ENCODE measurements around the gene THPO. TPM values are rescaled to one million over a fixed set of nuclear protein-coding genes. Genes with fewer than 3 reads are reported as not detected.

The THPO gene
- total and polyA plus RNA-seq, 8 donors = 0.38 to 1.8 (median 0.93) TPM; not detected in 5

DNA sequence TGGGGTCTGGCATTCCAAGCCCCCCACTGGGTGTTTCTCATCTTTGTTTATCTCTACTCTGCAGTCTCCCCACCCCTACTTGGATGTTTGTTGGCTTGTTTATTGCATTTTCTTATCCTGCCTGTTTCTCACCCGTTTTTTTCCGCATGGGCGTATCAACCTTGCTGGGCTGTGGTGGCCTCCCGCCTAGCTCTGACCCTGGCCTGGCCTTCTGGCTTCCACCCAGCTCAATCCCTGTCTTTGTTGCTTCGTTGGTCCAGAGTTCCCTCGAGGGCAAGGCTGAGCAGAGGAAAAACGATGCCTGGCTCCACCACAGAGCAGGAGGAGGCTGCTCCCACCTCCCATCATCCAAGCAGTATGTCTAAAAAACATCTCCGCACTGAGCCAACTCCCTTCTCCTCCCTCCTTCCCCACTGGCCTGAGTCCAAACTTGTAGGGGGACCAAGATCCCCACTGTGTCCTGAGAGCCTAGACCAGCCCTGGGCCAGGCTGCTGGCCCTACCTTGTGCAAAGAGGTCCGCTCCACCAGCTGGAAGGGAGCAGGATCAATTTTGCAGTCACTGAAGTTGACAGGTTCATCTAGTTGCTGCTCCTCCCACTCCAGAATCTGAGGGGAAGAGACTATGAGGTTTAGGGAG lies 26.4 kb downstream of the THPO start:
- H3K36me3 ChIP-seq = peaks cover 0 to 27% (median 11%) of the 10 kb centered on the region in 4 donors
- intact Hi-C loops (cut with DNase I; ENCODE audit: low total_unique reads) = loop anchor here (10.0 kb wide), 1 partner anchor 47 kb away; no protein-coding TSS in a partner anchor
- no peaks in the 10 kb centered on the region for H3K27me3 ChIP-seq
- no peak for DNase-seq
- peaks cover 5 to 33% (median 20%) of the 10 kb centered on the region in 4 donors for H3K4me1 ChIP-seq
- TF ChIP-seq POLR2AphosphoS5 (IDR thresholded peaks at IDR 0.05) (no peak), POLR2A (IDR thresholded peaks at IDR 0.05) (no peak), EP300 (IDR thresholded peaks at IDR 0.05) (no peak)
- WGBS, 5 donors = 38 to 52% (median 42%) methylated on average over 8 to 9 of the region's 9 CpGs
- H3K27ac ChIP-seq = peak overlapping the region in 1 of 5 donors; percentile 7
- no peak overlapping the region for H3K4me3 ChIP-seq
- no peaks in the 10 kb centered on the region for H3K9me3 ChIP-seq

DNA sequence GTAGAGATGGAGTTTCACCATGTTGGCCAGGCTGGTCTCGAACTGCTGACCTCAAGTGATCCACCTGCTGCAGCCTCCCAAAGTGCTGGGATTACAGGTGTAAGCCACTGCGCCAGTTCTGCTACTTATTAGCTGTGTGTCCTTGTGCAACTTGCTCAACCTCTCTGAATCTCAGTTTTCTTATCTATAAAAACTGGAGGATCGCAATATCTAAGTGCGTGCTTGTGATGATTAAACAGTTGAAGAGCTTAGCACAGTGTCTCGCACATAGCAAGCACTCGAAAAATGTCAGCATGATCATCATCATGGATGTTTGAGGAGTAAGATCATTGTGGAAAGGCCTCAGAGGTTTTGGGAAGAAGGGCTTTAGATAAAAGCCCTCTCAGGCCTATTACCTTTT lies 27.4 kb downstream of the THPO start:
- H3K4me3 ChIP-seq = no peak overlapping the region
- TF ChIP-seq, protein P1, sequence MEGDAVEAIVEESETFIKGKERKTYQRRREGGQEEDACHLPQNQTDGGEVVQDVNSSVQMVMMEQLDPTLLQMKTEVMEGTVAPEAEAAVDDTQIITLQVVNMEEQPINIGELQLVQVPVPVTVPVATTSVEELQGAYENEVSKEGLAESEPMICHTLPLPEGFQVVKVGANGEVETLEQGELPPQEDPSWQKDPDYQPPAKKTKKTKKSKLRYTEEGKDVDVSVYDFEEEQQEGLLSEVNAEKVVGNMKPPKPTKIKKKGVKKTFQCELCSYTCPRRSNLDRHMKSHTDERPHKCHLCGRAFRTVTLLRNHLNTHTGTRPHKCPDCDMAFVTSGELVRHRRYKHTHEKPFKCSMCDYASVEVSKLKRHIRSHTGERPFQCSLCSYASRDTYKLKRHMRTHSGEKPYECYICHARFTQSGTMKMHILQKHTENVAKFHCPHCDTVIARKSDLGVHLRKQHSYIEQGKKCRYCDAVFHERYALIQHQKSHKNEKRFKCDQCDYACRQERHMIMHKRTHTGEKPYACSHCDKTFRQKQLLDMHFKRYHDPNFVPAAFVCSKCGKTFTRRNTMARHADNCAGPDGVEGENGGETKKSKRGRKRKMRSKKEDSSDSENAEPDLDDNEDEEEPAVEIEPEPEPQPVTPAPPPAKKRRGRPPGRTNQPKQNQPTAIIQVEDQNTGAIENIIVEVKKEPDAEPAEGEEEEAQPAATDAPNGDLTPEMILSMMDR (IDR thresholded peaks at IDR 0.05) = no peak
- TF ChIP-seq POLR2A (IDR thresholded peaks at IDR 0.05) (no peak), EP300 (IDR thresholded peaks at IDR 0.05) (no peak), POLR2AphosphoS5 (IDR thresholded peaks at IDR 0.05) (no peak)

GRCh38 chr3:184349563-184350470 lies 28.2 kb downstream of the THPO start:
- Histone ChIP-seq H3K36me3 (peaks cover 3 to 18% (median 12%) of the 10 kb centered on the region in 4 donors), H3K27me3 (no peaks in the 10 kb centered on the region), H3K27ac (no peak overlapping the region), H3K4me3 (no peak overlapping the region), H3K9me3 (no peaks in the 10 kb centered on the region), H3K4me1 (peaks cover 5 to 38% (median 26%) of the 10 kb centered on the region in 4 donors)
- intact Hi-C loops (cut with DNase I; ENCODE audit: low total_unique reads) = loop anchor here (10.0 kb wide), 1 partner anchor 45 kb away; no protein-coding TSS in a partner anchor
- DNase-seq = no peak
- WGBS, 5 donors = 53 to 66% (median 63%) methylated on average over 10 of the region's 10 CpGs
- TF ChIP-seq POLR2AphosphoS5 (IDR thresholded peaks at IDR 0.05) (no peak), EP300 (IDR thresholded peaks at IDR 0.05) (no peak), POLR2A (IDR thresholded peaks at IDR 0.05) (no peak)
- TF ChIP-seq, protein P1 (IDR thresholded peaks at IDR 0.05) = no peak

More for the DNA sequence above, 27.4 kb downstream of the THPO start:
- H3K9me3 ChIP-seq = no peaks in the 10 kb centered on the region
- intact Hi-C loops (cut with DNase I; ENCODE audit: low total_unique reads) = loop anchor here (10.0 kb wide), 1 partner anchor 46 kb away; no protein-coding TSS in a partner anchor
- no peak for DNase-seq
- H3K27me3 ChIP-seq = no peaks in the 10 kb centered on the region
- 96 to 98% (median 96%) methylated on average over 6 of the region's 6 CpGs for WGBS, 5 donors
- H3K36me3 ChIP-seq = peaks cover 0 to 19% (median 15%) of the 10 kb centered on the region in 4 donors
- H3K4me1 ChIP-seq = peaks cover 5 to 34% (median 23%) of the 10 kb centered on the region in 4 donors
- no peak overlapping the region for H3K27ac ChIP-seq

DNA sequence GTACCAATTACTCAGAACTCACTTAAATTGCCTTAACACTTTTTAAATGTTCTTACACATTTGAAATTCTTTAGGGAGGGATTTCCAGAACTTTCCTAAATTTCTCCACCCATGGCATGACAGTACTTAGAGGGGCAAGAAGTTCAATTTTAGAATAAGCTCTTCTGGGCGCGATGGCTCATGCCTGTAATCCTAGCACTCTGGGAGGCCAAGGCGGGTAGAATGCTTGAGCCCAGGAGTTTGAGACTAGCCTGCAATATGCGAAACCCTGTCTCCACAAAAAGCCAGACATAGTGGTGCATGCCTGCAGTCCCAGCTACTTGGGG lies 30.0 kb downstream of the THPO start:
- H3K36me3 ChIP-seq = peaks cover 17 to 32% (median 29%) of the 10 kb centered on the region in 4 donors
- no peaks in the 10 kb centered on the region for H3K27me3 ChIP-seq
- H3K9me3 ChIP-seq = no peaks in the 10 kb centered on the region
- 64 to 89% (median 76%) methylated on average over 4 of the region's 4 CpGs for WGBS, 5 donors
- no peak overlapping the region for H3K27ac ChIP-seq
- peaks cover 5 to 38% (median 22%) of the 10 kb centered on the region in 4 donors for H3K4me1 ChIP-seq
- H3K4me3 ChIP-seq = no peak overlapping the region
- TF ChIP-seq POLR2A (IDR thresholded peaks at IDR 0.05) (no peak), POLR2AphosphoS5 (IDR thresholded peaks at IDR 0.05) (no peak), EP300 (IDR thresholded peaks at IDR 0.05) (no peak)
- TF ChIP-seq, protein P1 (IDR thresholded peaks at IDR 0.05) = no peak
- intact Hi-C loops (cut with DNase I; ENCODE audit: low total_unique reads) = no loop called here
- no peak for DNase-seq

Data from stomach (tissue), 9 donors.